KG1 (cell line): Measurements from ENCODE around the gene CAMK2D.
"Not testable (repeated sequence)": the region's sequence is repeated elsewhere in the genome, so short reads cannot be mapped to it uniquely, and the experiment has no call there.

ENCODE experiments used
- DNase-seq: peaks from one replicate; lab custom pipeline; 2025; lab: John Stamatoyannopoulos, UW

The CAMK2D gene

DNA sequence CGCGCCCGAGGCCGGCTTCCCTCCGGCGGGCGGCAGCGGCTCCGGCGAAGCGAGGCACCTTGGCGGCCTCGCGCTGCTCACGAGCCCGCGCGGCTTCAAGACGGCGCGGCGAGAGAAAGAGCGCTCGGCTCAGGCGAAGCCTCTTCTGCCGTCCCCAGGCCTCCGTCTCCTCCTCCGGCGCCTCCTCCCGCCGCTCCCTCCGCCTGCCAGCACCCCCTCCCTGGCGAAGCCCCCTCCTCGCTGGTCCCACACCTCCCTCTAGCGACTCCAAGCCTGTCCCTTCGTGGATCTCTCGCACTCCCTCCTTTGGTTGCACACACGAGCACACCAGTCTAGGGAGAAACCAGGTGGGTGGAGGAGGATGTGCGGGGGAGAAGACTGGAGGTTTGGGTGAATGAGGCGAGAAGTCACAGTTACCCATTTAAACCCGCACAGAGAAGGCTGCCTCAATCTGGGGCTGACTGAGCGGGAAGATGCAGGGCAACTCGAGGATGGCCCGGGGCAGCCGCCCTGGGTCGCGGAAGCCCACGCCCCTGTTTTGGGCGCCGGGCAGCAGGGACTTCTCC is at the start of gene CAMK2D:
CAMK2D (minus strand) TSS at position 119 of the 566 bp plus-strand sequence. CDS start 670 bp downstream, outside the sequence.
- DNase-seq = peak; percentile 81

GRCh38 chr4:113810906-113811305 is 49.4 kb upstream of the CAMK2D start:
- DNase-seq = no peak

- no peak for DNase-seq
These were observed 47.8 kb upstream of the CAMK2D start for GRCh38 chr4:113809311-113809710.

DNA sequence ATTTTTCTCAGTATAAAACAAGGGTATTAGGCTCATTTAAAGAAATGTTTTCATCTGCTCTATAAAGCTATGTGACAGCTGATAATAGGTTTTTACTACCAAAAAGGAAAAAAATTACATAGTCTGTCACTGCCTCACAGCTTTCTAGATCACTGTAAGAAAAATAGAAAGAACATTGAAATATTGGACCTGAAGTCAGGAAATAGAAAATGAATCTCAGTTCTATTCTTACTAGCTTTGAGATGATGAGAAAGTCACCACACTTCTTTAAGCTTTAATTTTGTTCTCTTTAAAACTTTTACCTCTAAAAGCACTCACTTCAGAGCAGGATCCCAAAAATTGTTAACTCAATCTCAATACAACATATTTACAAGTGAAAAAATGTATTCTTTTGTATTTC is 45.3 kb upstream of the CAMK2D start:
- DNase-seq = no peak

DNA sequence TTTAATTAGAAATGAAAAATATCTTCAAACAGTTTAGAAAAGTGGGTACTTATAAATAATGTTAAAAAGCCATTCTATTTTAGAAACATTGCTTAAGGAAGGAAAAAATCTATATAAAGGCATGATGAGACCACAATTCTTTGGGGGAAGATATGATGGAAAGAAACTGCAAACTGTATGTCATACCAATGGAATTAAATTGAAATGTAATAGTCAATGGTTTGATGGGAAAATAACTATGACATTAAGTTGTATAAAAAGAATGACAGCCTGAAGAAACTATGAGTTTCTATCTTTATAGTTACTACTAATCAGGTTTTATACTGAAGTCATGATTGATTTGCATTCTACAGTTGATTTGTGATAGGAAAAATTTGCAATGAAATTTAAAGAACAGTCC is 40.3 kb upstream of the CAMK2D start:
- DNase-seq = no peak

- DNase-seq = not testable (repeated sequence)
These were observed 34.8 kb upstream of the CAMK2D start for GRCh38 chr4:113796381-113796780.

DNA sequence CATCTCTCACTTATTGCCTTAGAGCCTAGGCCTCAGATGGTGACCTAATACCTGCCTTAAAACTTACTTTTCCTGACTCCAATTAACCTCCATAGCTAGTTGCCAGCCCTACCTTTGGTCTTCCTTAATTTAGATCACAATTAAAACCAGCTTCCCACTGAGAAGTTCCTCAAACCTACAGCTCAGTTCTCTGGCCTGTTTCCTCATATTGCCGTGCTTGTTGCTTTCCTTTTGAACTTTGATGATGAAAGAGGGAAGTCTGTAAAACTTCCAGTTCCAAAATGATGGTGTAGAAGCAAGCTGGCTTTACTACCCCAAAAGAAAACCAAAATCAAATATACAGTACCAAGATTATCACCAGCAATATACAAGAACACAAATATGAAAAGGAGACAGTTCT is 28.9 kb upstream of the CAMK2D start:
- DNase-seq = no peak

DNA sequence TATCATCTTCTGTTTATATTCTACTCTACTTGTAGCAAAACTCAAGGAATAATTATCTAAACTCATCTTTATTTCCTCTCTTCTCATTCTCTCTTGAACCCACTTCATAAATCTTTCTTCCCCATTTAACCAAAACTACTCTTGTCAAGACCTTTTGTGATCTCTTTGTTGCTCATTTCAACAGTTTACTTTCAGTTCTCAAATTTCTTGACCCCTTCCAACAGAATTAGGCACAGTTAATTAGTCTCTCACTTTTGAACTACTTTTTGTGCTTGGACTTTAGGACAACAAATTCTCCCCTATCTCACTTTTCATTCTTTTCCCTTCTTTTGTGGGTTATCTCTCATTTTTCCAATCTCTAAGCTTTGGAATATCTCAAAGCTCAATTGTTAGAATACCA is 27.4 kb upstream of the CAMK2D start:
- no peak for DNase-seq

DNA sequence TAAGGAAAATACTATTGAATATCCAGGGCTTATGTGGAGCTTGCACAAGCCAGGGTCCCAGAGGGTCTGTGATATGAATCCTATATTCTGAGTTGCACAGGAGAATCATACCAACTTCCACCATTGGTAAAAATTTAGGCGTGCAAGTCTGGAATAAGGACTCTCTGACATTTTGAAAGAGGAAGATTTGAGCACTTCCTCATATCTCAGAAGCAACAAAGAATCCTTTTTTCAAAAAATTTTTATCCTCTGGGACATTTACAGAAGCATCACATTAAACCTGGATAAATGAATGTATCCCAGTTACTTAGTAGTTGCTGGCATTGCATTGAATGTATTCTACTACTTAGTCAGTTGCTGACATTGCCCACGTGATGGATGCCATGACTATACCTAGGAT is 24.2 kb upstream of the CAMK2D start:
- DNase-seq = no peak

DNA sequence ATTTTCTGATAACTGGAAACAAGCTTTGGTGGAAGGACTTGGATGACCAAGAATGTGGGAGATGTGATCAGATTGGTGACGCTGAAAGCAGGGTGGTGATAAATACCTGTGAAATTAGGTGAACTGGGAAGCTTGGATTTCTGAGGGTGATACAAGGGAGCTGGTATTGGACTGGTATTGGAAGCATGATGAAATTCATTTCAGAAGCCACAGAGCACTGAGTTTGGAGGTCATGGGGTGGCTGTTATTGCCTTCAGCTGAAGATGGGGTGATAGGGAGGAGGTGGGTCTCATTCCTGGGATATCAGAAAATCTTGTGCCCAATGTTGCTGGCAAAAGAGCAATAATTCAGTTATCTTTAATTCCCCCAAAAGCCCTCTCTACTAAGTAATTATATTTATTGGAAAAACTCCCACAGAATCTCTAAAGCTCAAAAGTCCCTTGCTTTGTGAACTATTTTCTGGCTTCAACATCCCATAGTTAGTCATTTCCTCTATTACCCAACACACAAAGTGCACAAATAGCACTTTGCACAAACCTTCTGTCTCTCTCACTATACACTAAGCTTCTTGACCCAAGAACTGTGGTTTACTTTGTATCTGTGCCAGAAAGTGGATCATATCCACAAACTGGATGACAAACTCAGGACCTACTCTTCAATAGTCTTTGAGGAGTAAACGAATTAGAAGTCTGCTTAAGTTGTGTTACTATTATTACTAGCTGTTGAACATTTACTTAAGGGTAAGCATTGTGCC is 23.1 kb upstream of the CAMK2D start:
- no peak for DNase-seq

GRCh38 chr4:113783701-113784100 is 22.2 kb upstream of the CAMK2D start:
- no peak for DNase-seq

GRCh38 chr4:113783289-113783688 is 21.8 kb upstream of the CAMK2D start:
- no peak for DNase-seq

DNA sequence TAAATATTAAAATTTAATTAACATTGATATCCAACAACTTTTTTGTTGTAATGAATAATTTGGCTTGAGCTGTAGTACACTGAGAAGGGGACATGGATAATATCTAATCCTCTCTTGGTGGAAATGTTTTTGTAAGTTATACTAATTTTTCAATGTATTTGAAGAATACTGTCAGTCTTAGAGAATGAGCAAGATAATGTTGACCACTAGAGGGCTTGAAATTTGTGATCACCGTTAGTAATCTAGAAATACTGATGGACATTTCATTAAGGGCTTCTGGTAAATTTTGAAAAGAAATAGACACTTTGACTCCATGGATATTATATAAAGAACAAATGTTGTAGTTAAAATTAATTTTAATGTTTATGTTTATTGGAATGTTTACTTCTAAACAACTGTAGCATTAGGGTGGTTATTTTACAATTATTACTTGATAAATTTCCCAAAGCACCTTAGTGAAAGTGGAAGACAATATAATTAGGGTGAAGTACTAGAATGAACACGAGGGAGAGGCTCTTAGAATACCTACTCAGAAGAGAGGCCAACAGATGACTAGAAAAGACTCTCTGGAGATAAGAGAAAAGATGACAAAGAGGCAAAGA is 20.0 kb upstream of the CAMK2D start:
- DNase-seq = no peak

DNA sequence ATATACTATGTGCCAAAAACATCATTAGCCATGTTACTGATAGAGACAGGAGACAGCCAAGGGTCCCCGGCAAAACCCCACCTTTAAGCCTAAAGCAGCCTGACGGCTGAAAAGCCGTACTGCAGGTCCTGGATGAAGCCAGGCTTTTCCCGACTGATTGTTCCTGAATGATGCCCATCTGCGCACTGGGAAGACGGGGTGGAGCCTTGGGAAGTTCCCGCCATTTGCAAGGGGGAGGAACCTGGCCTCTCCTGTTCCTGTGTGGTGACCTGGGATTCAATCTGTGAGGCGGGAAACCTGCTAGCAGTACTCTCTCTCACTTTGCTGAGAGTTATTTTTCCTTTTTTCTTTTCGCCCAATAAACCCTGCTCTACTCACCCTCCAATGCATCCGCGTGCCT is 15.1 kb upstream of the CAMK2D start:
- DNase-seq = no peak

- no peak for DNase-seq
These were observed 14.5 kb upstream of the CAMK2D start for GRCh38 chr4:113776016-113776415.

GRCh38 chr4:113773756-113774155 is 12.2 kb upstream of the CAMK2D start:
- DNase-seq = no peak

DNA sequence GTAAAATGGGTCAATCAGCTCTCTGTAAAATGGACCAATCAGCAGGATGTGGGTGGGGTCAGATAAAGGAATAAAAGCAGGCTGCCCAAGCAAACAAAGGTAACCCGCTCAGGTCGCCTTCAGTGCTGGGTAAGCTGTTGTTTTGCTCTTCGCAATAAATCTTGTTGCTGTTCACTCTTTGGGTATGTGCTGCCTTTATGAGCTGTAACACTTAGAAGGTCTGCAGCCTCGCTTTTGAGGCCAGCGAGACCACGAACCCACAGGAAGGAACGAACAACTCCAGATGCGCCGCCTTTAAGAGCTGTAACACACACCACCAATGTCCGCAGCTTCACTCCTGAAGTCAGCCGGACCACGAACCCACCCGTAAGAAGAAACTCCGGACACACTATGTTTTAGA is 11.5 kb upstream of the CAMK2D start:
- peak; percentile 44 for DNase-seq

DNA sequence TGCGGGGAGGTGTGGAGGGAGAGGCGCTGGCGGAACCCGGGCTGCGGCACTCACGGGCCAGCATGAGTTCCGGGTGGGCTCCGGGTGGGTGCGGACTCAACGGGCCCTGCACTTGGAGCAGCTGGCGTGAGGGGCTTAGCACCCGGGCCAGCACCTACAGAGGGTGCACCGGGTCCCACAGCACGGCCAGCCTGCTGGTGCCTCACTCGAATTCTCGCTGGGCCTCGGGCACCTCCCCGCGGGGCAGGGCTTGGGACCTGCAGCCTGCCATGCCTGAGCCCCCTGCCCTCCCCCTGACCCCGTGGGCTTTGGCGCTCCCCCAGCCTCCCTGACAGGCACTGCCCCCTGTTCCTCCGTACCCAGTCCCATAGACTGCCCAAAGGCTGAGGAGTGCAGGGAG is 10.8 kb upstream of the CAMK2D start:
- DNase-seq = no peak

GRCh38 chr4:113769744-113770143 is 8.2 kb upstream of the CAMK2D start:
- no peak for DNase-seq

DNA sequence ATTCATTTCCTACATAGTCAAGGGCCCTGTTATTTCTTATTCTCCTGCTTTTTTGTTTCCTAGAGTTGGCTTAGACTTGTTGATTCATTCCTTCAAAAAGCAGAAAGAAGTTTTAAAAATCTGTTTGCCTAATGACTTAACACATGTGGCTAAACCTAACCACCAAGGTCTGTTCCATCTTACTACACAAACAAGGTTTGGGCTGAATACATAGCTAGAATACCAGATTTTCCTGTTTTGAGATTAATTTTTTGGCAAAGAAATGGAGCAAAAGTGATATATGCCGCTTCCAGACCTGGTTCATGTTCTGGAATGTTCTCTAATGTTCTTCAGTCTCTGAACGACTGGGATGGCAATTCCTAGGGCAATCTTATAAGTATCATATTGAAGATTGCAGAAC is 7.4 kb upstream of the CAMK2D start:
- DNase-seq = no peak

DNA sequence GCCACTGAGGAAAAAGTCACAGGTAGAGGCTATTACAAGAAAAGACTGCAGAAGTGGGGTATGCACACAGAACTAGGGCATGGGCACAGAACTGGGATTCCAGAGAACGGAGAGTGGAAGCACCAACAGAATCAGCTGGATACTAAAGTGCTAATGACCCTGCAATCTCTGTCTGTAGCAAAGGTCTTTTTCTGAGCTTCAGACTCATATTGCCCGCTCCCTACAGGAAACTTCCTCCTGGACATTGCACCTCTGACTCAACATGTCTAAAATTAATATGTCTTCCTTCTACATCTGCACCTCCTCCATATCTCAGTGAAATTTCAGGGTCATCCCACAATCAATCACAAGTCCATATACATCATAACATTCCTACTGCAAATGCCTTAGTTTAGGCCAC is 5.3 kb upstream of the CAMK2D start:
- DNase-seq = no peak

GRCh38 chr4:113764720-113765264 is 3.3 kb upstream of the CAMK2D start:
- DNase-seq = no peak

GRCh38 chr4:113763923-113764322 is 2.4 kb upstream of the CAMK2D start:
- not testable (repeated sequence) for DNase-seq

DNA sequence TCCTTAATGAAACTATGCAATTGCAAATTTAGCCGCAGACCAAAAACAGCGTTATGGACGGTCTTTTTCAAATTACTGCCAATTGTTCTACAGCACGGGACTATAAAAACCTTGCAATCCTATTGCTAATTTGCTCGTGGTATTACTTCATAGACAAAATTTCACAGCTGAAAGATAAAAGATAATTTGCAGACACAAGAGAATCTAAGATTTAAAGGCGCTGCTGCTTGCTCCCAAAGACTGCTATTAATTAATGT is 1.4 kb upstream of the CAMK2D start:
- DNase-seq = no peak
